ENCODE data around the gene CLEC18C.
"Not testable (repeated sequence)": the region's sequence is repeated elsewhere in the genome, so short reads cannot be mapped to it uniquely, and the experiment has no call there.

The CLEC18C gene

DNA sequence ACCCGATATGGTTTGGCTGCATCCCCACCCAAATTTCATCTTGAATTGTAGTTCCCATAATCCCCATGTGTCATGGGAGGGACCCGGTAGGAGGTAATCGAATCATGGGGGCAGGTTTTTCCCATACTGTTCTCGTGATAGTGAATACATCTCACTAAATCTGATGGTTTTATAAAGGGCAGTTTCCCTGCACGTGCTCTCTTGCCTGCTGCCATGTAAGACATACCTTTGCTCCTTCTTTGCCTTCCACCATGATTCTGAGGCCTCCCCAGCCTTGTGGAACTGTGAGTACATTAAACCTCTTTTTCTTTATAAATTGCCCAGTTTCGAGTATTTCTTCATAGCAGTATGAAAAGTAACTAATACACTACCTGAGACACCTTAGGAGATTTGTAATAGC is 32.8 kb downstream of the CLEC18C start:
- not testable (repeated sequence) for DNase-seq (ENCODE audit: low read depth in 2 of 2)

DNA sequence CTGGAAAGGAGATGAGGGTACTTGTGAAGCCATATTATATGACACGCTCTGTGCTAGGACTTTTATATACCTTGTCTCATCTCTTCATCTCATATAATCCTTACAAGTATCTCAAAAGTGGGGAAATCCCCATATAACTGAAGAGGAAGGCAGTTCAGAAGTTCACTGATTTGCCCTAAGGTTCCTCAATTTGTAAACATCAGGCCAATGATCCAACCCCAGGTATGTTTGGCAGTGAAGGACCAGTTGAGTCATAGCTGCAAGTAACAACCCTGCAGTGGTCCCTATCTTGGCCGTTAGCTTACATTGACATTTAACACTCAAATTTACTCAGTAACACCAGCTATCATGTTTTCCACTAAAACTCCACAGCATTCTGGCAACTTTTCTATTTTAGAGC is 45.0 kb downstream of the CLEC18C start:
- not testable (repeated sequence) for DNase-seq (ENCODE audit: low read depth in 2 of 2)

GRCh38 chr16:70222574-70222973 is 49.0 kb downstream of the CLEC18C start:
- not testable (repeated sequence) for DNase-seq (ENCODE audit: low read depth in 2 of 2)

GRCh38 chr16:70223216-70223615 is 49.6 kb downstream of the CLEC18C start:
- DNase-seq (ENCODE audit: low read depth in 2 of 2) = not testable (repeated sequence)

DNA sequence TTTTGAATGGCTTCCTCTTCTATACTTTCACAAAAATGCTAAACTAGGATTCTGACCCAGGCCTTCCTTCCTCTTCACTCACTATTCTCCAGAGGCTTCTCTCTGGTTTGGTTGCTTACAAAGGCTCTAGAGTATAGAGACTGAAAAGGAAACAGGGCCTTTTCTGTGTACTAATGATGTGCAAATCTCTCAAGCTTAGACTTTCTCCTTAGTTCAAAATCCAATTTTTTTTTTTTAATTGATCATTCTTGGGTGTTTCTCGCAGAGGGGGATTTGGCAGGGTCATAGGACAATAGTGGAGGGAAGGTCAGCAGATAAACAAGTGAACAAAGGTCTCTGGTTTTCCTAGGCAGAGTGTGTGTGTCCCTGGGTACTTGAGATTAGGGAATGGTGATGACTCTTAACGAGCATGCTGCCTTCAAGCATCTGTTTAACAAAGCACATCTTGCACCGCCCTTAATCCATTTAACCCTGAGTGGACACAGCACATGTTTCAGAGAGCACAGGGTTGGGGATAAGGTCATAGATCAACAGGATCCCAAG is 50.5 kb downstream of the CLEC18C start:
- DNase-seq (ENCODE audit: low read depth in 2 of 2) = not testable (repeated sequence)

DNA sequence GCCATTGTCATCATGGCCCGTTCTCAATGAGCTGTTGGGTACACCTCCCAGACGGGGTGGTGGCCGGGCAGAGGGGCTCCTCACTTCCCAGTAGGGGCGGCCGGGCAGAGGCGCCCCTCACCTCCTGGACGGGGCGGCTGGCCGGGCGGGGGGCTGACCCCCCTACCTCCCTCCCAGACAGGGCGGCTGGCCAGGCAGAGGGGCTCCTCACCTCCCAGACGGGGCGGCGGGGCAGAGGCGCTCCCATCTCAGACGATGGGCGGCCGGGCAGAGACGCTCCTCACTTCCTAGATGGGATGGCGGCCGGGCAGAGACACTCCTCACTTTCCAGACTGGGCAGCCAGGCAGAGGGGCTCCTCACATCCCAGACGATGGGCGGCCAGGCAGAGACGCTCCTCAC is 51.1 kb downstream of the CLEC18C start:
- DNase-seq (ENCODE audit: low read depth in 2 of 2) = not testable (repeated sequence)

GRCh38 chr16:70225430-70225829 is 51.8 kb downstream of the CLEC18C start:
- DNase-seq (ENCODE audit: low read depth in 2 of 2) = not testable (repeated sequence)

DNA sequence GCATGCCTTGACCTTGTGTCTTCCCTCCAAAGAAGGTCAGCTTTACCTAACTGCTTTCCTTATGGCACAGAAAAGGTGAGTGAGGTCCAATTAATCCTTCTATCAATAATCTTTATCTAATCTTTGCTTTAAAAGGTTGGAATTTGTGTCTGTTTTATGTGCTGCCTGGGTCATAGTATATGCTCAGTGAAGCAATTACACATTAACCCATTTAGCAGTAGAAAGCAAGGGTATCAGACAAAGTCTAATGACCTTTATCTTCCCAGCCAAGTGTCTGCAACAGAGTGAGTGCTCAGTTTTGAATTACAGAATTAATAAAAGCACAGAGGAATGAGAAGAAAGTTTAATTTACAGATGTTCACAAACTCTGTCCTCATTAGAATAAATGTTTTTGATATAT is 52.4 kb downstream of the CLEC18C start:
- not testable (repeated sequence) for DNase-seq (ENCODE audit: low read depth in 2 of 2)

DNA sequence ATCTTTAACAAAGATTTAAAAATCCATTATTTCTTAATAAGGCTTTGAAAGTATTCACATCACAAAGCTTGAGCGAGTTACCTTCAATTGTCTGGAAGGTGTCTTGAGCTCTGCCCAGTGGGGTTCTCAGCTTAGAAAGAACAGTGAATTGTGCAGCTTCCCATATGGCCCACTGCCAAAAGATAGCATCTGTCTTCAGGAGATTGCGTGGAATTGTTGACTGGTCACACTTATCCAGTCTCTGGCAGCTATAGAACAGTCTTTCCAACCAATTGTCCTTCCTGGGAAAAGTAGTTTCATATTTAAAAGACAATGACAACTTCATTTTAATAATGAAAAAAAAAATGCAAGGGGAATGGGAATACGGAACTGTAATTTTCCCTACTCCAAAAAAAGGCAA is 58.2 kb downstream of the CLEC18C start:
- DNase-seq (ENCODE audit: low read depth in 2 of 2) = not testable (repeated sequence)
